Measurements from ENCODE around the gene EFCAB14. TPM values are rescaled to one million over a fixed set of nuclear protein-coding genes. Genes with fewer than 3 reads are reported as not detected.
"Not testable (repeated sequence)": the region's sequence is repeated elsewhere in the genome, so short reads cannot be mapped to it uniquely, and the experiment has no call there.

EFCAB14 gene
- total RNA-seq, 1 experiment from 2014 or later = 95.4 TPM

DNA sequence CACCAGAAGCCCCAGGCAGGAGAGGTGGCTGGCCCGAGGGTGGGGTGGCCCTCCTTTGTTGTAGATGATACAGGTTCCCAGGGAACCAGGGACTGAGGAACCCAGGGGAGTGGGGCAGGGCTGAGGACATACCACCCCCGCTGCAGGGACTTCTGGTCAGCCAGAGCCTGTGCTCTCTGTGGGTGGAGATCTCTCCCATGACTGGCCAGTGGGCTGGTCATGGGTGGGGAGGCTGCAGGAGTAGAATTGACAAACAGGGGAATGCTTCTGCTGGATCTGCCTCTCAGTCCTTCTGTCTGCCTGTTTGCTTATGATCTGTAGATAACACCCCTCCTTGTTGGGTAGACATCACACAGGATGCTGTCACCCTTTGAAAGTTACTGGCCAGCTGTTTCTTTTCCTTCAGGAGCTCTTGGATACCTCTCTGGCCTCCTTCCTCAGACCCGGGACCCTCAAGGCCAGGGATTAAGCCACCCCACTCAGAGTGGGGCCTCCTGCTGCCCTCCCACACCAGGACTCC, 2.8 kb upstream of the EFCAB14 start:
- H3K4me3 ChIP-seq = no peak overlapping the region
- no peaks in the 10 kb centered on the region for H3K9me2 ChIP-seq (ENCODE audit: insufficient read depth)
- H3K36me3 ChIP-seq (ENCODE audit: low read depth) = no peaks in the 10 kb centered on the region
- peaks cover 21% of the 10 kb centered on the region for H3K79me2 ChIP-seq (ENCODE audit: low read depth)
- ChIA-PET POLR2A (ENCODE audit: unreplicated experiment) (no interaction called here), CTCF (no interaction called here)
- H3K4me2 ChIP-seq = no peak overlapping the region
- H3K27me3 ChIP-seq (ENCODE audit: insufficient read depth, low read depth) = no peaks in the 10 kb centered on the region
- intact Hi-C loops (cut with micrococcal nuclease; ENCODE audit: unreplicated experiment) = no loop called here
- TF ChIP-seq, protein P1, sequence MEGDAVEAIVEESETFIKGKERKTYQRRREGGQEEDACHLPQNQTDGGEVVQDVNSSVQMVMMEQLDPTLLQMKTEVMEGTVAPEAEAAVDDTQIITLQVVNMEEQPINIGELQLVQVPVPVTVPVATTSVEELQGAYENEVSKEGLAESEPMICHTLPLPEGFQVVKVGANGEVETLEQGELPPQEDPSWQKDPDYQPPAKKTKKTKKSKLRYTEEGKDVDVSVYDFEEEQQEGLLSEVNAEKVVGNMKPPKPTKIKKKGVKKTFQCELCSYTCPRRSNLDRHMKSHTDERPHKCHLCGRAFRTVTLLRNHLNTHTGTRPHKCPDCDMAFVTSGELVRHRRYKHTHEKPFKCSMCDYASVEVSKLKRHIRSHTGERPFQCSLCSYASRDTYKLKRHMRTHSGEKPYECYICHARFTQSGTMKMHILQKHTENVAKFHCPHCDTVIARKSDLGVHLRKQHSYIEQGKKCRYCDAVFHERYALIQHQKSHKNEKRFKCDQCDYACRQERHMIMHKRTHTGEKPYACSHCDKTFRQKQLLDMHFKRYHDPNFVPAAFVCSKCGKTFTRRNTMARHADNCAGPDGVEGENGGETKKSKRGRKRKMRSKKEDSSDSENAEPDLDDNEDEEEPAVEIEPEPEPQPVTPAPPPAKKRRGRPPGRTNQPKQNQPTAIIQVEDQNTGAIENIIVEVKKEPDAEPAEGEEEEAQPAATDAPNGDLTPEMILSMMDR (conservative IDR thresholded peaks at IDR 0.05) = no peak
- no peak for TF ChIP-seq EZH2 (IDR thresholded peaks at IDR 0.05; ENCODE audit: low read depth)
- H3K27ac ChIP-seq = no peak overlapping the region
- DNase-seq = no peak
- H3K4me1 ChIP-seq (replicated peaks; ENCODE audit: insufficient read depth) = peaks cover 43% of the 10 kb centered on the region
- peaks cover 14% of the 10 kb centered on the region for H4K20me1 ChIP-seq (ENCODE audit: insufficient read depth)
- BruUV-seq (replicated peaks) = no TSS peak
- no peaks in the 10 kb centered on the region; the same call in 1 of the 2 replicates for H3K9me3 ChIP-seq (ENCODE audit: insufficient read depth, low read depth)
- peaks cover 14% of the 10 kb centered on the region for H3F3A ChIP-seq (ENCODE audit: insufficient read depth, low read depth)
- H2AFZ ChIP-seq = no peak overlapping the region

DNA sequence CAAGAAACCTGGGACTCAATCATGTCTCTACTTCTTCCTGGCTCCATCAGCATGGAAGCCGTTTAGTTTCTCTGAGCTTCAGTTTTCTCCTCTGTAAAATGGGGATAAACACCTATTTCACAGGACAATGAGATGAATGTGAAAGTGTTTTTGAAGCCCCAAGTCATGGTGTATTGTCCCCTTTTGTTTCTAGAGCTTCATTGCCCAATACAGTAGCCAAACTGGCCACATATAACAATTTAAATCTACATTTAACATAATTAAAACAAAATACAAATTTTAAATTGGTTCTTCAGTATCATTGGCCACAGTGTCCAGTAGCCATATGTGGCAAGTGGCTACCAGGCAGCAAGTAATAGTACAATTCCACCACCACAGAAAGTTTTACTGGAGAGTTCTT, 2.3 kb upstream of the EFCAB14 start:
- BruUV-seq (replicated peaks) = no TSS peak
- no peak for DNase-seq
- POLR2A ChIA-PET (ENCODE audit: unreplicated experiment) = no interaction called here
- Histone ChIP-seq H2AFZ (no peak overlapping the region), H4K20me1 (ENCODE audit: insufficient read depth) (peaks cover 18% of the 10 kb centered on the region), H3K27me3 (ENCODE audit: insufficient read depth, low read depth) (no peaks in the 10 kb centered on the region), H3K4me3 (no peak overlapping the region), H3F3A (ENCODE audit: insufficient read depth, low read depth) (peaks cover 14% of the 10 kb centered on the region), H3K27ac (no peak overlapping the region), H3K4me1 (replicated peaks; ENCODE audit: insufficient read depth) (peaks cover 49% of the 10 kb centered on the region), H3K4me2 (no peak overlapping the region), H3K9me3 (ENCODE audit: insufficient read depth, low read depth) (no peaks in the 10 kb centered on the region), H3K9me2 (ENCODE audit: insufficient read depth) (no peaks in the 10 kb centered on the region), H3K36me3 (ENCODE audit: low read depth) (no peaks in the 10 kb centered on the region), H3K79me2 (ENCODE audit: low read depth) (peaks cover 27% of the 10 kb centered on the region)
- intact Hi-C loops (cut with micrococcal nuclease; ENCODE audit: unreplicated experiment) = no loop called here
- TF ChIP-seq EZH2 (IDR thresholded peaks at IDR 0.05; ENCODE audit: low read depth) = no peak
- TF ChIP-seq, protein P1 (conservative IDR thresholded peaks at IDR 0.05) = no peak
- CTCF ChIA-PET = interaction anchor here (0.6 kb wide), 1 partner anchor 187 kb away, joined by 3 read pairs; no protein-coding TSS in a partner anchor

GRCh38 chr1:46720319-46720718, 1.4 kb upstream of the EFCAB14 start:
- Histone ChIP-seq H3K79me2 (ENCODE audit: low read depth) (peaks cover 32% of the 10 kb centered on the region), H4K20me1 (ENCODE audit: insufficient read depth) (peaks cover 23% of the 10 kb centered on the region), H3K4me1 (replicated peaks; ENCODE audit: insufficient read depth) (peaks cover 49% of the 10 kb centered on the region), H3F3A (ENCODE audit: insufficient read depth, low read depth) (peaks cover 20% of the 10 kb centered on the region), H3K27ac (peak overlapping the region; percentile 88), H3K4me2 (peak overlapping the region; percentile 84; the same call in 1 of the 2 replicates)
- H3K9me2 ChIP-seq (ENCODE audit: insufficient read depth); H3K27me3 ChIP-seq (ENCODE audit: insufficient read depth, low read depth); DNase-seq; H3K4me3 ChIP-seq; H3K9me3 ChIP-seq (ENCODE audit: insufficient read depth, low read depth); BruUV-seq (replicated peaks); H2AFZ ChIP-seq; H3K36me3 ChIP-seq (ENCODE audit: low read depth); intact Hi-C loops (cut with micrococcal nuclease; ENCODE audit: unreplicated experiment): not testable (repeated sequence)
- ChIA-PET POLR2A (ENCODE audit: unreplicated experiment) (interaction anchor here (0.6 to 0.7 kb wide), 4 partner anchors 48 to 200 kb away, joined by 3 to 5 read pairs (median 4); partner anchors contain the start of gene MKNK1), CTCF (interaction anchor here (0.5 to 0.6 kb wide), 2 partner anchors 113 to 971 kb away, joined by 3 to 6 read pairs; no protein-coding TSS in a partner anchor)

Measured in PC-9 (cell line).